Measurements from ENCODE around the gene GPC6. TPM values are rescaled to one million over a fixed set of nuclear protein-coding genes. Genes with fewer than 3 reads are reported as not detected.

The GPC6 gene
- total and polyA plus RNA-seq, 2 donors (not counting 3 experiments of a cell fraction or from before 2014, with no cell fraction given), result 0.01 TPM; not detected in 1

GRCh38 chr13:94413598-94413944, 1187.0 kb downstream of the GPC6 start:
- H3K4me3 ChIP-seq (replicated peaks in 1 of 3; ENCODE audit: insufficient read depth in 1 of 3, low read depth in 1 of 3, low read length in 3 of 3), result no peak overlapping the region
- no peaks in the 10 kb centered on the region for H3K79me2 ChIP-seq (ENCODE audit: control insufficient read depth, insufficient read depth, low read length)
- H3K36me3 ChIP-seq (ENCODE audit: control insufficient read depth in 2 of 2, extremely low read depth in 1 of 2, insufficient read depth in 2 of 2, low read length in 2 of 2), result no peaks in the 10 kb centered on the region
- FAIRE-seq (no peak), DNase-seq (ENCODE audit: low read depth, low spot score) (no peak)
- no TSS peak for BruUV-seq (replicated peaks)
- H3K4me2 ChIP-seq (ENCODE audit: insufficient read depth, low read length), result no peak overlapping the region
- H3K9me3 ChIP-seq (replicated peaks; ENCODE audit: control insufficient read depth, insufficient read depth, low read length), result no peaks in the 10 kb centered on the region
- H3K9ac ChIP-seq (replicated peaks; ENCODE audit: extremely low read depth, insufficient read depth, low read length), result no peak overlapping the region
- CTCF ChIA-PET, result no interaction called here
- POLR2A ChIA-PET, result no interaction called here
- no peaks in the 10 kb centered on the region for H3K27me3 ChIP-seq (ENCODE audit: control insufficient read depth in 2 of 2, insufficient read depth in 2 of 2, low read length in 2 of 2)
- intact Hi-C loops (cut with micrococcal nuclease), result no loop called here
- dilution Hi-C loops (cut with MboI; ENCODE audit: extremely low pct_ligation_motif_present, low sequenced_read_pairs), result no loop called here
- H2AFZ ChIP-seq (ENCODE audit: low read depth, low read length), result no peak overlapping the region
- no peak overlapping the region for H3K27ac ChIP-seq (ENCODE audit: insufficient read depth, low read depth, low read length)
- TF ChIP-seq, protein P1, sequence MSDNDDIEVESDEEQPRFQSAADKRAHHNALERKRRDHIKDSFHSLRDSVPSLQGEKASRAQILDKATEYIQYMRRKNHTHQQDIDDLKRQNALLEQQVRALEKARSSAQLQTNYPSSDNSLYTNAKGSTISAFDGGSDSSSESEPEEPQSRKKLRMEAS (IDR thresholded peaks at IDR 0.05; ENCODE audit: insufficient read depth, insufficient read length), result no peak
- no peak for TF ChIP-seq FOS (IDR thresholded peaks at IDR 0.05; ENCODE audit: borderline replicate concordance, insufficient read depth, low read length)
- no peak for TF ChIP-seq POLR2AphosphoS5 (IDR thresholded peaks at IDR 0.05; ENCODE audit: insufficient read depth, low read depth, low read length)
- no peak for TF ChIP-seq POLR2A (IDR thresholded peaks at IDR 0.05; ENCODE audit: low read depth, low read length)
- no peaks in the 10 kb centered on the region for H4K20me1 ChIP-seq (replicated peaks; ENCODE audit: control insufficient read depth, extremely low read depth, insufficient read depth, low read length)
- no peaks in the 10 kb centered on the region for H3K9me1 ChIP-seq (replicated peaks; ENCODE audit: control insufficient read depth, extremely low read depth, insufficient read depth, low read length)
- H3K4me1 ChIP-seq (ENCODE audit: control insufficient read depth, extremely low read depth, insufficient read depth, low read length), result no peaks in the 10 kb centered on the region

DNA sequence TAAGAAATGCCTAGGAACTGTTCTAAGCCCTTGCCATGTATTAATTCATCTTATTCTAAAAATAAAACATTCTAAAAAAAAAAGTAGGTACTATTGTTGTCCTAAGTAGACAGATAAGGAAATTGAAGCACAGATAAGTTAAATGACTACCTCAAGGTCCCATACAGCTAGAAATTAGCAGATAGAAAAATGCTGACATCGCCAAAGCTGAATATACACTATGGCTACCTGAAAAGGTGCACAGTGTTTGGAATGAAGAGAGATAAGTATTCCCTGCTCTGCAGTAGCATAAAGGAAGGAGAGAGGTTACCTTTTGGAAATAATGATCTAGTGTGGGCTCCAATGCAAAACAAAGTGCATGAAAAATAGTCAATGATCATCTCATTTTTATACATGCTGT, 1187.5 kb downstream of the GPC6 start:
- no peak overlapping the region for H3K9ac ChIP-seq (replicated peaks; ENCODE audit: extremely low read depth, insufficient read depth, low read length)
- no peaks in the 10 kb centered on the region for H3K9me1 ChIP-seq (replicated peaks; ENCODE audit: control insufficient read depth, extremely low read depth, insufficient read depth, low read length)

More for the DNA sequence above, 1187.5 kb downstream of the GPC6 start:
- FAIRE-seq (no peak), DNase-seq (ENCODE audit: low read depth, low spot score) (no peak)
- Histone ChIP-seq H3K4me1 (ENCODE audit: control insufficient read depth, extremely low read depth, insufficient read depth, low read length) (no peaks in the 10 kb centered on the region), H3K4me3 (replicated peaks in 1 of 3; ENCODE audit: insufficient read depth in 1 of 3, low read depth in 1 of 3, low read length in 3 of 3) (no peak overlapping the region), H2AFZ (ENCODE audit: low read depth, low read length) (no peak overlapping the region), H3K9me3 (replicated peaks; ENCODE audit: control insufficient read depth, insufficient read depth, low read length) (no peaks in the 10 kb centered on the region), H3K36me3 (ENCODE audit: control insufficient read depth in 2 of 2, extremely low read depth in 1 of 2, insufficient read depth in 2 of 2, low read length in 2 of 2) (no peaks in the 10 kb centered on the region), H3K27ac (ENCODE audit: insufficient read depth, low read depth, low read length) (no peak overlapping the region), H3K4me2 (ENCODE audit: insufficient read depth, low read length) (no peak overlapping the region), H3K27me3 (ENCODE audit: control insufficient read depth in 2 of 2, insufficient read depth in 2 of 2, low read length in 2 of 2) (no peaks in the 10 kb centered on the region), H3K79me2 (ENCODE audit: control insufficient read depth, insufficient read depth, low read length) (no peaks in the 10 kb centered on the region), H4K20me1 (replicated peaks; ENCODE audit: control insufficient read depth, extremely low read depth, insufficient read depth, low read length) (no peaks in the 10 kb centered on the region)
- CTCF ChIA-PET, result no interaction called here
- TF ChIP-seq, protein P1 (IDR thresholded peaks at IDR 0.05; ENCODE audit: insufficient read depth, insufficient read length), result no peak
- TF ChIP-seq POLR2AphosphoS5 (IDR thresholded peaks at IDR 0.05; ENCODE audit: insufficient read depth, low read depth, low read length), result no peak
- no peak for TF ChIP-seq JUN (IDR thresholded peaks at IDR 0.05; ENCODE audit: borderline replicate concordance, insufficient read depth, insufficient read length, low read depth)
- no peak for TF ChIP-seq GATA2 (IDR thresholded peaks at IDR 0.05; ENCODE audit: insufficient read depth, insufficient read length, low read depth, low read length)
- TF ChIP-seq FOS (IDR thresholded peaks at IDR 0.05; ENCODE audit: borderline replicate concordance, insufficient read depth, low read length), result no peak
- no peak for TF ChIP-seq CTCF (IDR thresholded peaks at IDR 0.05; ENCODE audit: extremely low read depth in 1 of 2, insufficient read depth in 1 of 2, low read depth in 1 of 2, low read length in 2 of 2)
- TF ChIP-seq MYC (IDR thresholded peaks at IDR 0.05; ENCODE audit: low read depth, low read length), result no peak
- no peak for TF ChIP-seq POLR2A (IDR thresholded peaks at IDR 0.05; ENCODE audit: low read depth, low read length)
- TF ChIP-seq EZH2 (IDR thresholded peaks at IDR 0.05; ENCODE audit: borderline replicate concordance, low read depth, low read length, severe bottlenecking), result no peak
- POLR2A ChIA-PET, result no interaction called here
- intact Hi-C loops (cut with micrococcal nuclease), result no loop called here
- BruUV-seq (replicated peaks), result no TSS peak
- dilution Hi-C loops (cut with MboI; ENCODE audit: extremely low pct_ligation_motif_present, low sequenced_read_pairs), result no loop called here

Data from endothelial cell of umbilical vein (primary cell).